MCF 10A (cell line): ENCODE measurements around the gene SYT2. TPM values are rescaled to one million over a fixed set of nuclear protein-coding genes. Genes with fewer than 3 reads are reported as not detected.

Source experiments
- BruUV-seq: library from RNA; stranded (reverse); fragments of 400-500 nt; replicated peaks from 2 replicates; lab custom pipeline; 2021; lab: Mats Ljungman, UMichigan
- CTCF ChIA-PET: fragments of 300-600 bp; sonication (Branson Sonifier 250); formaldehyde crosslinking; extraction: SDS; loops from one replicate; lab custom pipeline; 2021; ENCODE audit warnings: antibody characterized with exemption, inconsistent platforms; lab: Yijun Ruan, JAX
- POLR2A ChIA-PET: fragments of 300-600, 350-650 bp; sonication (Branson Sonifier 250); formaldehyde crosslinking; extraction: SDS; loops from one replicate; lab custom pipeline; 2020; ENCODE audit warnings: antibody characterized with exemption, inconsistent platforms; lab: Yijun Ruan, JAX
- DNase-seq: peaks from one replicate; pipeline ENCODE4 v3.0.0-alpha.2; 2018; ENCODE audit not compliant: unreplicated experiment
- H3K27ac Mint-ChIP-seq: one replicate; pipeline ENCODE4 v1.8.0; 2022; ENCODE audit warnings: mild to moderate bottlenecking, low read depth, mixed read lengths; ENCODE audit not compliant: unreplicated experiment
- H3K27me3 Mint-ChIP-seq: one replicate; pipeline ENCODE4 v1.8.0; 2022; ENCODE audit warnings: mixed read lengths; ENCODE audit not compliant: insufficient read depth, unreplicated experiment
- H3K36me3 Mint-ChIP-seq: one replicate; pipeline ENCODE4 v1.8.0; 2022; ENCODE audit warnings: mild to moderate bottlenecking, moderate library complexity, mixed read lengths; ENCODE audit not compliant: insufficient read depth, unreplicated experiment
- H3K4me1 Mint-ChIP-seq: one replicate; pipeline ENCODE4 v1.8.0; 2022; ENCODE audit warnings: mixed read lengths; ENCODE audit not compliant: insufficient read depth, unreplicated experiment
- H3K4me3 Mint-ChIP-seq: one replicate; pipeline ENCODE4 v1.8.0; 2022; ENCODE audit warnings: mild to moderate bottlenecking, moderate library complexity, mixed read lengths; ENCODE audit not compliant: unreplicated experiment
- H3K9me3 Mint-ChIP-seq: one replicate; pipeline ENCODE4 v1.8.0; 2022; ENCODE audit warnings: mixed read lengths; ENCODE audit not compliant: unreplicated experiment
- CTCF ChIP-seq: fragments of 200-600 bp; IDR thresholded peaks from one replicate; pipeline ENCODE4 v1.8.0; 2022; ENCODE audit warnings: antibody characterized with exemption, mild to moderate bottlenecking; ENCODE audit not compliant: unreplicated experiment
- intact Hi-C: fragments of 100-400 bp; cut with micrococcal nuclease; formaldehyde crosslinking; loops from 2 replicates; pipeline ENCODE4 v1.14.1; 2022
- total RNA-seq: library from RNA; stranded (reverse); gene quantifications from 2 replicates; pipeline ENCODE4 v1.2.3, GENCODE V29; 2022

Gene SYT2
- total RNA-seq, 1 experiment from 2014 or later = not detected

- no TSS peak for BruUV-seq
- Mint-ChIP-seq H3K36me3 (no peaks in the 10 kb centered on the region), H3K9me3 (no peaks in the 10 kb centered on the region), H3K27ac (no peak overlapping the region), H3K27me3 (peaks cover 100% of the 10 kb centered on the region), H3K4me1 (no peaks in the 10 kb centered on the region), H3K4me3 (no peak overlapping the region)
- no peak for TF ChIP-seq CTCF
- CTCF ChIA-PET = interaction anchor here (0.6 to 0.7 kb wide), 2 partner anchors 10 to 92 kb away, joined by 3 read pairs; no protein-coding TSS in a partner anchor
- intact Hi-C loops = no loop called here
- DNase-seq = no peak
- POLR2A ChIA-PET = no interaction called here
Measured at GRCh38 chr1:202644219-202645096, 65.8 kb downstream of the SYT2 start.

- no peaks in the 10 kb centered on the region for H3K36me3 Mint-ChIP-seq
- no peak overlapping the region for H3K27ac Mint-ChIP-seq
- DNase-seq = no peak
- no peaks in the 10 kb centered on the region for H3K9me3 Mint-ChIP-seq
- POLR2A ChIA-PET = no interaction called here
- H3K4me3 Mint-ChIP-seq = no peak overlapping the region
- H3K27me3 Mint-ChIP-seq = peaks cover 100% of the 10 kb centered on the region
- no peak for TF ChIP-seq CTCF
- intact Hi-C loops = no loop called here
- no peaks in the 10 kb centered on the region for H3K4me1 Mint-ChIP-seq
- CTCF ChIA-PET = interaction anchor here (0.6 kb wide), 1 partner anchor 11 kb away, joined by 3 read pairs; no protein-coding TSS in a partner anchor
- no TSS peak for BruUV-seq
Measured at GRCh38 chr1:202643397-202644218, 66.6 kb downstream of the SYT2 start.

GRCh38 chr1:202642619-202643291 is 67.5 kb downstream of the SYT2 start:
- H3K27me3 Mint-ChIP-seq = peaks cover 100% of the 10 kb centered on the region
- ChIA-PET POLR2A (no interaction called here), CTCF (no interaction called here)
- intact Hi-C loops = no loop called here
- BruUV-seq = no TSS peak
- no peaks in the 10 kb centered on the region for H3K9me3 Mint-ChIP-seq
- no peak for TF ChIP-seq CTCF
- H3K27ac Mint-ChIP-seq = no peak overlapping the region
- no peak for DNase-seq
- H3K4me3 Mint-ChIP-seq = no peak overlapping the region
- H3K36me3 Mint-ChIP-seq = no peaks in the 10 kb centered on the region
- H3K4me1 Mint-ChIP-seq = no peaks in the 10 kb centered on the region

- BruUV-seq = no TSS peak
- no peak for DNase-seq
- POLR2A ChIA-PET = no interaction called here
- CTCF ChIA-PET = interaction anchor here (0.5 kb wide), 1 partner anchor 16 kb away, joined by 4 read pairs; no protein-coding TSS in a partner anchor
- Mint-ChIP-seq H3K4me1 (no peaks in the 10 kb centered on the region), H3K27me3 (peaks cover 100% of the 10 kb centered on the region), H3K36me3 (no peaks in the 10 kb centered on the region), H3K4me3 (no peak overlapping the region), H3K9me3 (no peaks in the 10 kb centered on the region), H3K27ac (no peak overlapping the region)
- TF ChIP-seq CTCF = no peak
- intact Hi-C loops = no loop called here
Measured at GRCh38 chr1:202642212-202642611, 68.0 kb downstream of the SYT2 start.
